ENCODE data around the gene MFRP.

DNA sequence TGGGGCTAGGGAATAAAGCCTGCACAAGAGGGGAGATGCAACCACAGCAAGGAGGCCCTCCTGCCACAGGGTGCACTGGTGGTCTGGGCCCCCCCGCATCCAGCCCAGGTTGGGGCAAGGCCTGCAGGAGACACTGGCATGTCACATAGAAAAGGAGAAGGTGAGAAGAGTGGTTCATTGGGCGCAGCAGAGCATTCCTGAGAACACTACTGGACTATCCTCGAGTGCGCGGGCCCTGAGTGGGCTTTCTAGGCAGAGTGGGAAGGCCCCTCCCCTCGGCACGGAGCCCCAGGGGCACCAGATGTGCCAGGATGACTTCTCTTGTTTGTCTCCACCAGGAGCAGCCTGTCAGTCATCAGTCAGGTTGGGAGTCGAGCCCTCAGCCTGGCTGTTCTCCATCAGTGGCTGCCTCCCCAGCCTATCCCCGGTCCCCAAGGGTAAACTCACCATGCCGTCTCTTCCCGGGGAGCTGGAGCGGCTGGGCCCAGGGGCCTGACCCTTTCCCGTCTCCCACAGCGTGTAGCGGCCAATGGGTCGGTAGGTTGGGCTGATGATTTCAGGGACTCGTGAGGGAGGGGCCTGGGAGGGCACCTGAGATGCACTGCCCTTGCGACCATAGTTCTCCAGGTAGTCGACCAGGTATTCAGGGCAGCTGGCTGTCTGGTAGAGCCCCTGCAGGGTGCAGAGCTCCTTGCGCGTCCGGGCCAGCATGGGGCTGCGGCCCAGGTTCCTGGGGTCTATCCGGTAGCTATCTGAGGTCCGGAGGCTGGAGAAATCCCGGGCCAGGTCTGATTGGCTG, 26.0 kb upstream of the MFRP start:
- TF ChIP-seq POLR2AphosphoS5 (IDR thresholded peaks at IDR 0.05; ENCODE audit: low read depth, low read length) (no peak), POLR2A (IDR thresholded peaks at IDR 0.05; ENCODE audit: low read depth, low read length) (no peak)
